ENCODE data around the gene LRRC2.

Gene LRRC2

DNA sequence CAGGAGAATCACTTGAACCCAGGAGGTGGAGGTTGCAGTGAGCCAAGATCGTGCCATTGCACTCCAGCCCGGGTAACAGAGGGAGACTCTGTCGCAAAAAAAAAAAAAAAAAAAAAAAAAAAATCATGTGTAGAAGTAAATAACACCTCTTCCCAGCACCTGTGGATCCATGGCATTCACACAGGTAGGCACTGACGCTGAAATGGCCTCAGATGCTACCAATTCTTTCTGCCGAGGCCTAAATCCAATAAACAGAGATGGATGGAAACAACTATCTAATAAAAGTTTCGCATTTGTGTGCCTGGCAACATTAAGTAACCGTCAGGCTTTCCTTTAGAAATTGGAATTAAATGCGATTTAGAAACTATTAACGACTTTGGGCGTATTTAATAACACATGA lies 10.3 kb upstream of the LRRC2 start:
- TF ChIP-seq, protein P1, sequence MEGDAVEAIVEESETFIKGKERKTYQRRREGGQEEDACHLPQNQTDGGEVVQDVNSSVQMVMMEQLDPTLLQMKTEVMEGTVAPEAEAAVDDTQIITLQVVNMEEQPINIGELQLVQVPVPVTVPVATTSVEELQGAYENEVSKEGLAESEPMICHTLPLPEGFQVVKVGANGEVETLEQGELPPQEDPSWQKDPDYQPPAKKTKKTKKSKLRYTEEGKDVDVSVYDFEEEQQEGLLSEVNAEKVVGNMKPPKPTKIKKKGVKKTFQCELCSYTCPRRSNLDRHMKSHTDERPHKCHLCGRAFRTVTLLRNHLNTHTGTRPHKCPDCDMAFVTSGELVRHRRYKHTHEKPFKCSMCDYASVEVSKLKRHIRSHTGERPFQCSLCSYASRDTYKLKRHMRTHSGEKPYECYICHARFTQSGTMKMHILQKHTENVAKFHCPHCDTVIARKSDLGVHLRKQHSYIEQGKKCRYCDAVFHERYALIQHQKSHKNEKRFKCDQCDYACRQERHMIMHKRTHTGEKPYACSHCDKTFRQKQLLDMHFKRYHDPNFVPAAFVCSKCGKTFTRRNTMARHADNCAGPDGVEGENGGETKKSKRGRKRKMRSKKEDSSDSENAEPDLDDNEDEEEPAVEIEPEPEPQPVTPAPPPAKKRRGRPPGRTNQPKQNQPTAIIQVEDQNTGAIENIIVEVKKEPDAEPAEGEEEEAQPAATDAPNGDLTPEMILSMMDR (IDR thresholded peaks at IDR 0.05; ENCODE audit: low read depth, low read length, missing control alignments) = no peak
- DNase-seq (ENCODE audit: low read depth) = no peak
- no peak overlapping the region for H3K4me3 ChIP-seq (ENCODE audit: low read depth, low read length)
- in situ Hi-C loops (cut with HindIII; ENCODE audit: low sequenced_read_pairs) = no loop called here

DNA sequence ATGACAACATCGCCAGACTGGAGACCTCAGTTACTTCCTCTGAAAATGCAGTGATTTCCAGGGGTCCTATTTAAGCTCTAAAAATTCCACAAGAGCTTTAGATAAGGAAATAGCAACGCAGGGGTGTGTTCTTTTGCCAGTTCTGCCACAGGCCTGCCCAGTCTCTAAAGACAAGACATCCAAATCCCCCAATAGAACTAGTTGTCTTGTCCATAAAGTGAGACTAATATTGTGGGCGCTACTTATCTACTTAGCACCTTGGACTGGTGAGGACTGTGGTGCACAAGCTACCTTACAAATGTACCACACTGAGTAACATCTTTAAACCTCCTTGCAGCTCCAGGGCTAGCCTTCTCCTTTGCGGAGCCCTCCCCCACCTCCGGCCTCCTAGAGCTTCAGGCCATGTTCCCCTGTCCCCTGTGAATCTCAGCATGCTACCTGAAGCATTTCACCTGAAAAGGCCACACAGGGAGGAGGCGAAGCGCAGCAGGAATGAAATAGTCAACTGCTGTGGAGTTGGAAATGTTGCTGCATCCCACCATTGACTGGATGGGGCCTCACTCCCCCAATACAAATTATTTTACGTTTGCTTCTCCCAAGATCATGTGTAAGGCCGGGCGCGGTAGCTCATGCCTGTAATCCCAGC lies 9.6 kb upstream of the LRRC2 start:
- no peak for DNase-seq (ENCODE audit: low read depth)
- in situ Hi-C loops (cut with HindIII; ENCODE audit: low sequenced_read_pairs) = no loop called here
- H3K4me3 ChIP-seq (ENCODE audit: low read depth, low read length) = no peak overlapping the region
- TF ChIP-seq, protein P1 (IDR thresholded peaks at IDR 0.05; ENCODE audit: low read depth, low read length, missing control alignments) = no peak

DNA sequence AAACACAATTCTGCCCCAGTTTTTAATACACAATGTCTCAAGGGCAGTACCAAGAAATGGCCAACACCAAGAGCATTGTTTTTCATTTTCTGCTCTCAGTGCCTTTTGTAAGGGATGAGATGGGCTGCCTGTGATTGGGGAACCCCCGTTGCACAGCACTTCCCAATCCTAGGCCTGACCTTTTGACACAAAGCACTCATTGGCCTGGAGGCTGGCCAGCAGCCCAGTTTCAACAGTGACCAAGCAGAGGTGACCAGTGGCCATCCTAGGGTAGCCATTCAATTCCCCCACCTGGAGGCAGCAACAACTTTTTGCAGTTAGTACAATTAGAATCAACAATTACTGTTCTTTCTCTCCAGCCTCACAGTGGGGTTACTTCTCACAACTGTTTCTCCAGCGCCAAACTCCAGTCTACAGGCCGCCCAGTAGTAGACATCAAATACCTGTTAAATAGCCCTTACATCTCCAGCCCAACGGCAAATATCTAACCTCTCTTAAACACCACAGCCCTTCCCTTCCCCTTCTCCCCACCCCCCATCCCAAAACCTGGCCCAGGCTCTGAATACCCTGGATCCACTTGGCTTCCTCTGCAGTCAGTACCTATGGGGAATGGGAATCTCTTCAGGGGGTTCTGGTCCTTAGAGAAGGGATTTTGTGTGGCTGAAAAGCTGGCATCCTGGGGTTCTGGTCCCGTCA lies 8.9 kb upstream of the LRRC2 start:
- in situ Hi-C loops (cut with HindIII; ENCODE audit: low sequenced_read_pairs) = no loop called here
- H3K4me3 ChIP-seq (ENCODE audit: low read depth, low read length) = no peak overlapping the region
- no peak for DNase-seq (ENCODE audit: low read depth)
- TF ChIP-seq, protein P1 (IDR thresholded peaks at IDR 0.05; ENCODE audit: low read depth, low read length, missing control alignments) = no peak

DNA sequence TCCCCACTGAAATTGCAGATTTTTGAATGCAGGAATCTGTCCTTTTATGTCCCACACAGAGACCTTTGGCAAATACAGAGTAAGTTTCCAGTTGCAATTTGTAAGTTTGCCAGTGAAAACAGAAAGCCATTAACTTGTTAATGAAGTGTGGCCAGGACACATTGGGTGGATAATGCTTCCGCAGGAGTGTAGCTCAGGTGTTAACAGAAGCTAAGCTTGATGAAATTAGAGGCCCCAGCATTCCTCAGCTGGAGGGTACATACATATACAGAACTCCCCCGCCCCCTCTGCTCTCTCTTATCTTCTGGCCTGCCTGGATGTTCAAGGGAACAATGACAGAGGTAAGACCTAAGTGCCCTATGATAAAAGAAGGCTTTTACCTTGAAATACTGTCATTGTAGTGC lies 8.1 kb upstream of the LRRC2 start:
- in situ Hi-C loops (cut with HindIII; ENCODE audit: low sequenced_read_pairs) = no loop called here
- TF ChIP-seq, protein P1 (IDR thresholded peaks at IDR 0.05; ENCODE audit: low read depth, low read length, missing control alignments) = no peak
- H3K4me3 ChIP-seq (ENCODE audit: low read depth, low read length) = no peak overlapping the region
- no peak for DNase-seq (ENCODE audit: low read depth)

DNA sequence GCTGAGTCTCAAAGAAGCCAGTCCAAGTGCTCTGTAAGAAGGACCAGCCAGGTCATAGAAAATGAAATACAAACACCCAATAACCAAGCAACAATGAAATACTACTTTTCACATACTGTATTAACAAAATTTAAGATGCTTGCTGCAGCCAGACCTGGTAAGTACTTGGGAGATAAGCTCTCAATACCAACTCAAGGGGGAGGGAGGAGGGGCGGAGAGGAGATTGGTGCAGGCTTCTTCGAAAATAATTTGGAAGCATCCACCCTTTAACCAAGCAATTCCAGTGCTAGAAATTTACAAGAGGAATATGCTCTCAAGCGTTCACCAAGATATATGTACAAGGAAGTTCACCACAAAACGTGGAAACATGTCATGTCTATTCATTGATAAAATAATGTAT lies 7.6 kb upstream of the LRRC2 start:
- no peak overlapping the region for H3K4me3 ChIP-seq (ENCODE audit: low read depth, low read length)
- in situ Hi-C loops (cut with HindIII; ENCODE audit: low sequenced_read_pairs) = no loop called here
- TF ChIP-seq, protein P1 (IDR thresholded peaks at IDR 0.05; ENCODE audit: low read depth, low read length, missing control alignments) = no peak
- no peak for DNase-seq (ENCODE audit: low read depth)

DNA sequence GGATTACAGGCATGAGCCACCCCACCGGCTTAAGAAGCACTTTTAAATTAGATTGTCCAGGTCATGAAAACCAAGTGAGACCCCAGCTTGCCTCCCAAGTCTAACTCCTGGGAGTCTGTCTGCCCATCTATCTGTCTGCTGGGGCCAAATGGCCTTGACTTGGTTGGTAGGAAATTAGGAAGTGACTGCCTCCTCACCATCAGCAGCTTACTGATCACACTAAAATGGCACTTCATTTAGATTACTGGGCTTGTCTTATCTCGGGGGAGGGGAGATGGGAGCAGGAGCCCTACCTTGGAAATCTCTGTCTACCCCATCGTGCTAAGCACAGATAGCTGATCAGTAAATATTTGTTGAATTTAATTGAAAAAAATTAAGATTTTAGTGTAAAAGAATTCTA lies 5.6 kb upstream of the LRRC2 start:
- DNase-seq (ENCODE audit: low read depth) = no peak
- in situ Hi-C loops (cut with HindIII; ENCODE audit: low sequenced_read_pairs) = no loop called here
- TF ChIP-seq, protein P1 (IDR thresholded peaks at IDR 0.05; ENCODE audit: low read depth, low read length, missing control alignments) = no peak

More for the DNA sequence above, 5.6 kb upstream of the LRRC2 start:
- no peak overlapping the region for H3K4me3 ChIP-seq (ENCODE audit: low read depth, low read length)

Measured in astrocyte of the cerebellum (primary cell).